HG03175 (cell line): ENCODE measurements around the gene MYH6.

Experiments
- ATAC-seq: cut with Tn5 transposase; IDR thresholded peaks from one replicate; pipeline ENCODE4 v1.9.1; 2021; ENCODE audit warnings: mild to moderate bottlenecking, moderate library complexity; ENCODE audit not compliant: unreplicated experiment

The MYH6 gene

GRCh38 chr14:23360496-23360895 lies 47.6 kb downstream of the MYH6 start:
- ATAC-seq, result no peak

GRCh38 chr14:23359722-23360447 lies 48.2 kb downstream of the MYH6 start:
- ATAC-seq, result no peak

GRCh38 chr14:23359167-23359626 lies 48.9 kb downstream of the MYH6 start:
- ATAC-seq, result no peak

GRCh38 chr14:23358553-23359166 lies 49.4 kb downstream of the MYH6 start:
- no peak for ATAC-seq

- ATAC-seq, result no peak
Measured at GRCh38 chr14:23358042-23358441, 50.0 kb downstream of the MYH6 start.

GRCh38 chr14:23357261-23357660 lies 50.8 kb downstream of the MYH6 start:
- ATAC-seq, result no peak

- no peak for ATAC-seq
Measured at GRCh38 chr14:23356662-23357061, 51.4 kb downstream of the MYH6 start.

GRCh38 chr14:23355871-23356435 lies 52.1 kb downstream of the MYH6 start:
- ATAC-seq, result no peak

GRCh38 chr14:23354990-23355389 lies 53.1 kb downstream of the MYH6 start:
- ATAC-seq, result no peak

- no peak for ATAC-seq
Measured at GRCh38 chr14:23353433-23353780, 54.7 kb downstream of the MYH6 start.

GRCh38 chr14:23352506-23353432 lies 55.3 kb downstream of the MYH6 start, which contains the start of gene SLC22A17:
SLC22A17 (minus strand) TSS chr14:23352887.
- no peak for ATAC-seq

- no peak for ATAC-seq
Measured at GRCh38 chr14:23351681-23352505, 56.2 kb downstream of the MYH6 start.

GRCh38 chr14:23349156-23349845 lies 58.8 kb downstream of the MYH6 start:
- ATAC-seq, result no peak

GRCh38 chr14:23348297-23348655 lies 59.8 kb downstream of the MYH6 start:
- no peak for ATAC-seq

- ATAC-seq, result no peak
Measured at GRCh38 chr14:23347406-23348296, 60.4 kb downstream of the MYH6 start.

- ATAC-seq, result no peak
Measured at GRCh38 chr14:23346693-23347405, 61.2 kb downstream of the MYH6 start.

- ATAC-seq, result no peak
Measured at GRCh38 chr14:23345987-23346692, 61.9 kb downstream of the MYH6 start.

- ATAC-seq, result no peak
Measured at GRCh38 chr14:23344481-23344880, 63.6 kb downstream of the MYH6 start.
